HAP-1 (cell line): Measurements from ENCODE around the gene CFDP1.
"Not testable (repeated sequence)": the region's sequence is repeated elsewhere in the genome, so short reads cannot be mapped to it uniquely, and the experiment has no call there.

Experiments used
- DNase-seq, 2 experiments: peaks; one replicate each; pipeline ENCODE4 v3.0.0-alpha.2; 2016 to 2020; ENCODE audit warnings: low spot score in 2 of 2
- H3K27me3 ChIP-seq: fragments of 250-450 bp; sonication (Bioruptor Pico); 2 replicates; pipeline ENCODE4 v1.5.1; 2020; ENCODE audit warnings: low read depth, mild to moderate bottlenecking, moderate library complexity
- H3K36me3 ChIP-seq: fragments of 250-450 bp; sonication (Bioruptor Pico); replicated peaks from 2 replicates; pipeline ENCODE4 v1.5.1; 2020; ENCODE audit warnings: mild to moderate bottlenecking
- H3K4me1 ChIP-seq: fragments of 250-450 bp; sonication (Bioruptor Pico); 2 replicates; pipeline ENCODE4 v1.5.1; 2020; ENCODE audit warnings: mild to moderate bottlenecking
- H3K4me3 ChIP-seq: fragments of 250-450 bp; sonication (Bioruptor Pico); 2 replicates; pipeline ENCODE4 v1.5.1; 2020; ENCODE audit warnings: mild to moderate bottlenecking, moderate library complexity
- H3K9me3 ChIP-seq: fragments of 250-450 bp; sonication (Bioruptor Pico); 2 replicates; pipeline ENCODE4 v1.5.1; 2020; ENCODE audit warnings: mild to moderate bottlenecking, moderate library complexity
- in situ Hi-C: fragments of 300-500 bp; cut with MboI; formaldehyde crosslinking; loops from 3 replicates; pipeline ENCODE4 v1.14.3; 2020; ENCODE audit warnings: low sequenced_read_pairs, inconsistent platforms, mixed read lengths

Gene CFDP1

GRCh38 chr16:75446416-75446815 is 13.1 kb upstream of the CFDP1 start:
- no peak for DNase-seq
- in situ Hi-C loops = no loop called here
- H3K4me3 ChIP-seq = no peak overlapping the region
- peaks cover 10% of the 10 kb centered on the region for H3K36me3 ChIP-seq
- H3K27me3 ChIP-seq = no peaks in the 10 kb centered on the region
- H3K9me3 ChIP-seq = no peaks in the 10 kb centered on the region
- no peaks in the 10 kb centered on the region for H3K4me1 ChIP-seq

GRCh38 chr16:75445298-75445697 is 12.0 kb upstream of the CFDP1 start:
- H3K27me3 ChIP-seq = no peaks in the 10 kb centered on the region
- DNase-seq = no peak
- H3K4me1 ChIP-seq = no peaks in the 10 kb centered on the region
- in situ Hi-C loops = no loop called here
- H3K9me3 ChIP-seq = no peaks in the 10 kb centered on the region
- peaks cover 10% of the 10 kb centered on the region for H3K36me3 ChIP-seq
- no peak overlapping the region for H3K4me3 ChIP-seq

DNA sequence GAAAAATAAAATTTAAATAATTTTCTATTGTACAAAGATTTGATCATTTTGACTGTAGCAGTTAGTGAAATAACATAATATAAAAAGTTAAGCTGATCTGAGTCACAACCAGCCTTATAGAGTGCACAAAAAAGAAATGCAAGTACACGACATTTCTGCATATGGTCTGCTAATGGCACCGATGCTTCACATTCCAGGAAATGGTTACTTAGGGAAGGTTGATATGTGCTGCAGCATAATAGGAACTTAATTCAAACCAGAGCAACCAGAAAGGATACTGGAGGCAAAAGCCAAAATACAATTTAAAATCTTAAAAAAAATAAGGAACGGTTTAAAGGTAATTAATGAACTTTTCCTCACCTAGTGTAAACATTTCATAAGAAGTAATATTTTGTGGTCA is 10.0 kb upstream of the CFDP1 start:
- H3K4me1 ChIP-seq = no peaks in the 10 kb centered on the region
- in situ Hi-C loops = no loop called here
- H3K27me3 ChIP-seq = no peaks in the 10 kb centered on the region
- no peak for DNase-seq
- no peaks in the 10 kb centered on the region for H3K9me3 ChIP-seq
- H3K36me3 ChIP-seq = peaks cover 10% of the 10 kb centered on the region
- H3K4me3 ChIP-seq = no peak overlapping the region

GRCh38 chr16:75433732-75434413 is 570 bp upstream of the CFDP1 start:
- peak overlapping the region; percentile 79 for H3K4me3 ChIP-seq
- DNase-seq = no peak
- no peaks in the 10 kb centered on the region for H3K36me3 ChIP-seq
- H3K4me1 ChIP-seq = peaks cover 5% of the 10 kb centered on the region; the same call in 1 of the 2 replicates
- no peaks in the 10 kb centered on the region for H3K9me3 ChIP-seq
- H3K27me3 ChIP-seq = no peaks in the 10 kb centered on the region
- in situ Hi-C loops = no loop called here

GRCh38 chr16:75429621-75430403 is 3.5 kb downstream of the CFDP1 start:
- DNase-seq = no peak
- Histone ChIP-seq H3K27me3 (no peaks in the 10 kb centered on the region), H3K4me3 (no peak overlapping the region), H3K4me1 (peaks cover 5% of the 10 kb centered on the region; the same call in 1 of the 2 replicates), H3K36me3 (no peaks in the 10 kb centered on the region), H3K9me3 (no peaks in the 10 kb centered on the region)
- in situ Hi-C loops = no loop called here

DNA sequence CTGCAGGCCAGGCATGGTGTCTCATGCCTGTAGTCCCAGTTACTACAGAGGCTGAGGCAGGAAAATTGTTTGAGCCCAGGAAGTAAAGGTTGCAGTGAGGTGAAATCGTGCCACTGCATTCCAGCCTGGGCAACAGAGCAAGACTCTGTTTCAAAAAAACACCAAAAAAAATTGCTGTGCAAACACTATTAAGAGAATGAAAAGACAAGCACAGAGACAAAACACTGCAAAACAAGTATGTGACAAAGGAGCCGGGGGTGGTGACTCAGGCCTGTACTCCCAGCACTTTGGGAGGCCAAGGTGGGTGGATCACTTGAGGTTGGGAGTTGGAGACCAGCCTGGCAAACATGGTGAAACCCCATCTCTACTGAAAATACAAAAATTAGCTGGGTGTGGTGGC is 6.8 kb downstream of the CFDP1 start:
- H3K36me3 ChIP-seq, H3K4me1 ChIP-seq, H3K27me3 ChIP-seq, H3K9me3 ChIP-seq, in situ Hi-C loops, DNase-seq, H3K4me3 ChIP-seq: not testable (repeated sequence)

DNA sequence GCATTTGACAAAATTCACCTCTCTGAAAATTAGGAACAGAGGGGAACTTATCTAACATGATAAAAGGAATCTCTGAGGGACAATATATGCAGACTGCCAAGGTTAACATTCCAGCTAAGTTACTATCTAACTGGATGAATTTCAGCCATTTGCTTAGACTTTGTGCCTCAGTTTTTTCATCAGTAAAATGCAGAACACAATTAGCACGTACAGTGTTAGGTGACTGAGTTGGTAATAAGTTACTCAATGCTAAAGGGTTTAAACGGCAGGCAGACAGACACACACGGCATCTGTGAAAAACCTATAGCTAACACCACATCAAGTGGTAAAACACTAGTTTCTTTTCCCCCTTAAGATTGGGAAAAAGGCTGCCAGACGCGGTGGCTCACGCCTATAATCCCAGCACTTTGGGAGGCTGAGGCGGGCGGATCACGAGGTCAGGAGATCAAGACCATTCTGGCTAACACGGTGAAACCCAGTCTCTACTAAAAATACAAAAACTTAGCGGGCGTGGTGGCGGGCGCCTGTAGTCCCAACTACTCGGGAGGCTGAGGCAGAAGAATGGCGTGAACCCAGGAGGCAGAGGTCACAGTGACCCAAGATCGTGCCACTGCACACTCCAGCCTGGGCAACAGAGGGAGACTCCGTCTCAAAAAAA is 9.1 kb downstream of the CFDP1 start:
- DNase-seq, H3K4me3 ChIP-seq, in situ Hi-C loops, H3K9me3 ChIP-seq, H3K27me3 ChIP-seq, H3K36me3 ChIP-seq: not testable (repeated sequence)
- peaks cover 16% of the 10 kb centered on the region for H3K4me1 ChIP-seq

DNA sequence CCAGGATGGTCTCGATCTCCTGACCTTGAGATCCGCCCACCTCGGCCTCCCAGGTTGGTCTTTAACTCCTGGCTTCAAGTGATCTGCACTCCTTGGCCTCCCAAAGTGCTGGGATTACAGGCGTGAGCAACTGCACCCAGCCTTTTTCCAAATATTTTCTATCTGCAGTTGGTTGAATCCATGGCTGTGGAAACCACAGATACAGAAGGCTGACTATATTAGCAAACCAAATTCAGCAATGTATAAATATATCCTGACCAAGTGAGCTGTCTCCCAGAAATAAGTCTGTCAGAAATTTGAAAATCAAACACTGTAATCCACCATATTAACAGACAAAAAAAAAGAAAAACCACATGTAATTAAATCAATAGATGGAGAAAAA is 9.6 kb downstream of the CFDP1 start:
- H3K9me3 ChIP-seq = no peaks in the 10 kb centered on the region
- H3K4me1 ChIP-seq = peaks cover 16% of the 10 kb centered on the region
- DNase-seq = no peak
- in situ Hi-C loops = no loop called here
- no peaks in the 10 kb centered on the region for H3K27me3 ChIP-seq
- H3K4me3 ChIP-seq = no peak overlapping the region
- no peaks in the 10 kb centered on the region for H3K36me3 ChIP-seq

GRCh38 chr16:75421820-75422126 is 11.5 kb downstream of the CFDP1 start:
- no peaks in the 10 kb centered on the region for H3K9me3 ChIP-seq
- no peaks in the 10 kb centered on the region for H3K27me3 ChIP-seq
- in situ Hi-C loops = no loop called here
- no peak overlapping the region for H3K4me3 ChIP-seq
- no peaks in the 10 kb centered on the region for H3K36me3 ChIP-seq
- DNase-seq = no peak
- H3K4me1 ChIP-seq = peaks cover 16% of the 10 kb centered on the region

DNA sequence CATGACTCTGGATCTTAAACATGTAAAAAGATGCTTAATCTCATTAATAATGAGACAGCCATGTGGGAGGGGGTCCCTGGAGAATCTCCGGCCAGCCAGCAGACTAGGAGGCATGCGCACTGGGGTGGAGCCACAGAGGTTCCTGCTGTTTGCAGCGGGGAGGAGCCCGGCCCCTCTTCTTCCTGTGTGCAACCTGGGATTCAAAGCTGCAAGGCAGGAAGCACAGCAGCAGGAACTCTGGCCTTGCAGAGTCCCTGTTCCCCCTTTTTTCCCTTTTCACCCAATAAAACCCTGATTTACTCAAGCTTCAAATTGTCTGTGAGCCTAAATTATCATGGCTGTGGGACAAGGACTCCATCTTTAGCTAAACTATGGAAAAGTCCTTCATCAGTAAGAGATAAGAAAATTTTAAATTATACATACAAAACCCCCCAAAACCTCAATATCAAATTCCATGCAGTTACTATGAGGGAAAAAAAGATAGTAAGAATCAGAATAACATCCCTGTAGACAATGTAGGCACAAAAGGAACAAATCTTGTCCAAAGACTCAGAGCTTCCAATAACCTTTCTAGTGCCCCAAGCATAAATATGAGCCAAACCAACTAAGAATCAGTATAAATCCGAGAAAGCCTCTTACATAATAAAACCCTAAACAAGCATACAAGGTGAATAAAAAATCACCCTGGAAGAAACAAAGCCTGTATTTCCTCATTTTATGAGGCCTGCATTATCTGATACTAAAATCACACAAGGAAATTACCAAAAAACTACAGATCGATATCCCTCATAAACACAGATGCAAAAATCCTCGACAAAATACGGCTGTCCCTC is 12.1 kb downstream of the CFDP1 start:
- H3K27me3 ChIP-seq = no peaks in the 10 kb centered on the region
- in situ Hi-C loops = no loop called here
- peak; percentile 90 to 95 for DNase-seq
- no peaks in the 10 kb centered on the region for H3K36me3 ChIP-seq
- no peak overlapping the region for H3K4me3 ChIP-seq
- peaks cover 16% of the 10 kb centered on the region for H3K4me1 ChIP-seq
- no peaks in the 10 kb centered on the region for H3K9me3 ChIP-seq

GRCh38 chr16:75416904-75417565 is 16.3 kb downstream of the CFDP1 start:
- peaks cover 29% of the 10 kb centered on the region for H3K4me1 ChIP-seq
- H3K9me3 ChIP-seq = no peaks in the 10 kb centered on the region
- DNase-seq = no peak
- H3K36me3 ChIP-seq = peaks cover 12% of the 10 kb centered on the region
- no peaks in the 10 kb centered on the region for H3K27me3 ChIP-seq
- in situ Hi-C loops = no loop called here
- H3K4me3 ChIP-seq = no peak overlapping the region

DNA sequence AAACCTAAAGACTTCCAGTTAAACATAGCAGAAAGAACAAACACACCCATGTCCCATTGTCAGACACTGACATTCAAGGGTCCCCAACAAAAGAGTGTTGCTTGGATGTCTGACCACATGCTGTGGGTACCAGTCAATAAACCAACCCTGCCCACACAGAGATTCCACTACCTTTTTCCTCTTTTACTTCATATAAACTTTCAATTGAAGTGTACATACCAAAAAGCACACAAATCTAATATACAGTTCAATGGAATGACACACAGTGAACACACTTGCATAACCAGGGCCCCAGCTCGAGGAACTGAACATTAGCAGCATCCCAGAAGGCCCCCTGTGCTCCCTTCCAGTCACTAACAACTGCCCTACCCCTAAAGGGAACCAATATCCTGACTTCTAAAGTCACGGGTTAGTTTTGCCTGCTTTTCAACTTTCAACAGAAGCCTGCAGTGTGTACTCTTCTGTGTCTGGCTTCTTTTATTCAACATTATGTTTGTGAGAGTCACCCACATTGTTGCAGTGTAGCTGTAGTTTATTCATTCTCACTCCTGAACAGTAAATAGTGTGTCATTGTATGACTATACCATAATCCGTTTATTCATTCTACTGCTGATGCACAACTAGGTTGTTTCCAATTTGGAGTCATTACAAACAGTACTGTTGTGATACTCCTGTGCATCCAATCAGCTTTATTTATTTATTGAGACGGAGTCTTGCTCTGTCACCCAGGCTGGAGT is 18.0 kb downstream of the CFDP1 start:
- DNase-seq = peak in 1 of 2 experiments; percentile 23
- Histone ChIP-seq H3K36me3 (peaks cover 22% of the 10 kb centered on the region), H3K27me3 (no peaks in the 10 kb centered on the region), H3K9me3 (no peaks in the 10 kb centered on the region), H3K4me1 (peaks cover 15% of the 10 kb centered on the region), H3K4me3 (no peak overlapping the region)
- in situ Hi-C loops = no loop called here

GRCh38 chr16:75413951-75414350 is 19.4 kb downstream of the CFDP1 start:
- Histone ChIP-seq H3K36me3 (peaks cover 30% of the 10 kb centered on the region), H3K4me1 (peaks cover 13% of the 10 kb centered on the region), H3K9me3 (no peaks in the 10 kb centered on the region), H3K27me3 (no peaks in the 10 kb centered on the region), H3K4me3 (no peak overlapping the region)
- in situ Hi-C loops = no loop called here
- no peak for DNase-seq
